Liver (tissue), 9 donors: ENCODE measurements around the gene CCDC102B. TPM values are rescaled to one million over a fixed set of nuclear protein-coding genes. Genes with fewer than 3 reads are reported as not detected.

Experiments
- DNase-seq: peaks from one replicate; pipeline ENCODE4 v3.0.0-alpha.2; 2017; ENCODE audit warnings: low spot score
- H3K27ac ChIP-seq, 2 donors: one replicate each; pipeline ENCODE4 v1.7.0; 2013; ENCODE audit warnings: inconsistent platforms in 2 of 2, low read length in 2 of 2, control low read depth in 1 of 2, low read depth in 1 of 2, mild to moderate bottlenecking in 1 of 2
- H3K27me3 ChIP-seq, 4 donors: one replicate each; pipeline versions ENCODE4 v1.6.1 to v1.7.0; 2013; ENCODE audit warnings: low read length in 3 of 4, inconsistent platforms in 1 of 4, mild to moderate bottlenecking in 1 of 4, moderate library complexity in 1 of 4; ENCODE audit not compliant: control insufficient read depth in 4 of 4, insufficient read depth in 4 of 4
- H3K36me3 ChIP-seq, 4 donors: one replicate each; pipeline versions ENCODE4 v1.6.1 to v1.7.0; 2013; ENCODE audit warnings: low read length in 3 of 4, mild to moderate bottlenecking in 3 of 4, low read depth in 1 of 4, moderate library complexity in 1 of 4; ENCODE audit not compliant: control insufficient read depth in 4 of 4, insufficient read depth in 3 of 4
- H3K4me1 ChIP-seq, 4 donors: one replicate each; pipeline versions ENCODE4 v1.6.1 to v1.7.0; 2013; ENCODE audit warnings: low read length in 3 of 4, mild to moderate bottlenecking in 3 of 4, moderate library complexity in 1 of 4; ENCODE audit not compliant: control insufficient read depth in 4 of 4, insufficient read depth in 4 of 4
- H3K4me3 ChIP-seq, 3 donors: one replicate each; pipeline versions ENCODE4 v1.6.1 to v1.7.0; 2013; ENCODE audit warnings: low read length in 3 of 3, control low read depth in 1 of 3, low read depth in 1 of 3, mild to moderate bottlenecking in 1 of 3
- H3K9ac ChIP-seq, 2 donors: one replicate each; pipeline ENCODE4 v1.7.0; 2013; ENCODE audit warnings: low read length in 2 of 2, mild to moderate bottlenecking in 2 of 2, moderate library complexity in 2 of 2, control low read depth in 1 of 2, low read depth in 1 of 2
- H3K9me3 ChIP-seq, 4 donors: one replicate each; pipeline versions ENCODE4 v1.6.1 to v1.7.0; 2013; ENCODE audit warnings: low read length in 3 of 4; ENCODE audit not compliant: control insufficient read depth in 4 of 4
- ATF3 ChIP-seq: IDR thresholded peaks from 2 replicates; pipeline ENCODE4 v1.6.1; 2016; ENCODE audit warnings: antibody characterized with exemption
- CTCF ChIP-seq: fragments of 150-350 bp; IDR thresholded peaks from 2 replicates; pipeline ENCODE4 v1.5.1; 2017; ENCODE audit warnings: improper control_type of control experiment, low read depth, low read length; ENCODE audit not compliant: missing input control
- FOXA1 ChIP-seq: IDR thresholded peaks from 2 replicates; pipeline ENCODE4 v1.6.1; 2016; ENCODE audit warnings: antibody characterized with exemption
- GABPA ChIP-seq, 2 donors: IDR thresholded peaks in 1 of 2; conservative IDR thresholded peaks in 1 of 2; 2 replicates each; pipeline ENCODE4 v1.6.1; 2016; ENCODE audit warnings: antibody characterized with exemption in 2 of 2, mild to moderate bottlenecking in 1 of 2, moderate library complexity in 1 of 2
- HNF4A ChIP-seq, 2 donors: conservative IDR thresholded peaks; 2 replicates each; pipeline ENCODE4 v1.6.1; 2016; ENCODE audit warnings: antibody characterized with exemption in 2 of 2, mild to moderate bottlenecking in 2 of 2
- HNF4G ChIP-seq: IDR thresholded peaks from 2 replicates; pipeline ENCODE4 v1.6.1; 2016; ENCODE audit warnings: antibody characterized with exemption
- NR2F2 ChIP-seq: IDR thresholded peaks from 2 replicates; pipeline ENCODE4 v1.6.1; 2016; ENCODE audit warnings: antibody characterized with exemption
- RAD21 ChIP-seq, 2 donors: IDR thresholded peaks; 2 replicates each; pipeline ENCODE4 v1.6.1; 2016; ENCODE audit warnings: antibody characterized with exemption in 2 of 2, mild to moderate bottlenecking in 2 of 2
- SP1 ChIP-seq: IDR thresholded peaks from 2 replicates; pipeline ENCODE4 v1.6.1; 2018; ENCODE audit warnings: antibody characterized with exemption, mild to moderate bottlenecking
- WGBS: extraction: QIAGEN DNeasy Blood & Tissue Kit; methylation state at CpG from one replicate; pipeline ENCODE4 v1.1.7; 2013; 5-methylcytosine and 5-hydroxymethylcytosine counted together
- polyA plus RNA-seq, 2 donors: library from polyadenylated mRNA; stranded (reverse) in 1 of 2; unstranded in 1 of 2; fragments of 200-250 nt in 1 of 2; fragments of >200 nt in 1 of 2; fragmentation: Nextera tagmentation in 1 of 2; extraction: Ambion mirVana in 1 of 2; gene quantifications; one replicate each; pipeline versions ENCODE4 v1.2.1 to v1.2.3, GENCODE V29; 2013 to 2015
- total RNA-seq, 2 donors: library from RNA; depleted of rRNA; stranded (reverse); fragments of >200 nt; gene quantifications; one replicate each; pipeline ENCODE4 v1.2.3, GENCODE V29; 2014
- donor health status: healthy.
- donor health status: healthy.
- donor health status: healthy.
- donor health status: healthy.
- donor health status: healthy.

The CCDC102B gene
- total and polyA plus RNA-seq, 4 donors, result 0.54 to 4.5 (median 1.4) TPM

GRCh38 chr18:68842951-68843350 lies 45.1 kb downstream of the CCDC102B start:
- peaks cover 0 to 5% (median 2%) of the 10 kb centered on the region in 4 donors for H3K4me1 ChIP-seq
- H3K4me3 ChIP-seq, result no peak overlapping the region
- H3K27ac ChIP-seq, result no peak overlapping the region
- no peak overlapping the region for H3K9ac ChIP-seq
- no peak for DNase-seq
- H3K9me3 ChIP-seq, result no peaks in the 10 kb centered on the region
- no peaks in the 10 kb centered on the region for H3K27me3 ChIP-seq
- H3K36me3 ChIP-seq, result no peaks in the 10 kb centered on the region
- WGBS, result 84% methylated on average over 2 of the region's 2 CpGs
- TF ChIP-seq FOXA1 (no peak), HNF4A (conservative IDR thresholded peaks at IDR 0.05) (no peak), HNF4G (no peak), NR2F2 (no peak), SP1 (no peak), GABPA (IDR thresholded peaks at IDR 0.05 in 1 of 2, conservative IDR thresholded peaks at IDR 0.05 in 1 of 2) (no peak), ATF3 (no peak)

DNA sequence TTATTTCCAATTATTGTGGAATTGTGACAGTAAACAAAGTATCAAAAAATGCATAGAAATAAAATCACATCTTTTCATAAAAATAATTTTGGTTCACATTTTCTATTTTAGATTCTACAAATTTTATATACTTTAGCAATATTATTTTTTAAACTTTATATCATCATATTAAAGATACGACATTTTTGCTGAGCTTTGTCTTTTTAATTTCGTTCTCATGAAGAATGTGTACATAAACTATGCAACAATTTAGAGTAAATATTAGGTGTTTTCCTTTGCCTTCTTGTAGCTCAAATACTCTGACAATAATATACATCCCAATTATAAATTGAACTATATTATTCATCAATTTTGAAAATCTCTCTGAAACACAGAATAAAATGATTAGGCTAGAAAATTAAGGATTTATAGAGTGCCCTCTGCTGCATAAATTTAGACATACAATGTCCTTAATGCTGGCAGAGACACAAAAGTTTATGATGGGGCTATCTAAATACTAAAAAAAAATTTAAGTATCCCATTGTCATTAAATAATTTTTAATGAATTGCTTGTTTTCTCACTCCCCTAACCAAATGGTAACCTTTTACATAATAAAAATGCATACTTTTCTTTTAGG lies 45.7 kb downstream of the CCDC102B start:
- Histone ChIP-seq H3K4me1 (peaks cover 0 to 5% (median 2%) of the 10 kb centered on the region in 4 donors), H3K27ac (no peak overlapping the region), H3K4me3 (no peak overlapping the region), H3K36me3 (no peaks in the 10 kb centered on the region), H3K9me3 (no peaks in the 10 kb centered on the region), H3K9ac (no peak overlapping the region), H3K27me3 (no peaks in the 10 kb centered on the region)
- WGBS, result 44% methylated on average over 2 of the region's 2 CpGs
- DNase-seq, result no peak
- TF ChIP-seq HNF4A (conservative IDR thresholded peaks at IDR 0.05), result no peak
- peak in 1 of 2 donors; percentile 23 for TF ChIP-seq RAD21 (IDR thresholded peaks at IDR 0.05)

DNA sequence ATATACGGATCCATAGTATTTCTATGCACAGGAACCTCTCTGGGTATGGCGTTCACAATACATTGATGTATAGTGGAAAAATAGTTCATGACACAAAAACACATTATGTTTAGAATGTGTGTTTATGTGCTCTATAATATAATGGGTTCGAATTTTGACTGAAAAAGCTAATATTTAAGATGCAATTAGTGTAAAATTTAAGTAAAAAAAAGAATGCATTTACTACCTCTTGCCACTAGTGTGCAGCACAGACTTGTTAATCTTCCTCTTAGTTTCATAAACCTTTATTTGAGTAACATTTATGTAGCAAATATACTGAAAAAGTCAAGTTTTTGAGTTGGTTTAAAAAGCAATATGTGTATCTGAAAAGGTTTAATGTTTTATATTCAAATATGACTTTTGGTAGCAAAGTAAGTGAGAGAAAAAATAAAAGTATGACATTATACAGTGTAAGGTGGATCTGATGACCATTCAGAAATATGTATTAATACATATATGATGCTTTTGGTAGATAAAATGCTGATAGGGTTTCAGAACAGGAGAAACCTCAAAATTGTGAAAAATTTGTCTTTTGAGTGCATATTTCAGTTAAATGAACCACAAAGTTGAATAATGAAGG lies 49.4 kb downstream of the CCDC102B start:
- Histone ChIP-seq H3K36me3 (no peaks in the 10 kb centered on the region), H3K4me3 (no peak overlapping the region)

More for the DNA sequence above, 49.4 kb downstream of the CCDC102B start:
- Histone ChIP-seq H3K4me1 (peaks cover 0 to 5% (median 2%) of the 10 kb centered on the region in 4 donors), H3K9me3 (no peaks in the 10 kb centered on the region), H3K9ac (no peak overlapping the region), H3K27me3 (no peaks in the 10 kb centered on the region), H3K27ac (no peak overlapping the region)
- TF ChIP-seq GABPA (IDR thresholded peaks at IDR 0.05 in 1 of 2, conservative IDR thresholded peaks at IDR 0.05 in 1 of 2), result no peak
- TF ChIP-seq RAD21 (IDR thresholded peaks at IDR 0.05), result peak; percentile 84 to 87
- TF ChIP-seq CTCF, result peak; percentile 62
- no peak for TF ChIP-seq SP1
- DNase-seq, result no peak
- WGBS, result 33% methylated on average over 3 of the region's 3 CpGs
